PC-3 (cell line): ENCODE data around the gene HOGA1. TPM values are rescaled to one million over a fixed set of nuclear protein-coding genes. Genes with fewer than 3 reads are reported as not detected.

ENCODE experiments used
- ATAC-seq: fragments of 200-7000 bp; cut with Tn5 transposase; 2 replicates; pipeline ENCODE4 v1.9.1; 2020; ENCODE audit warnings: mild to moderate bottlenecking, moderate library complexity
- BruUV-seq: library from RNA; stranded (reverse); fragments of 400-500 nt; replicated peaks from 2 replicates; lab custom pipeline; 2021; lab: Mats Ljungman, UMichigan
- CTCF ChIA-PET: fragments of 300-600 bp; sonication (Branson Sonifier 250); formaldehyde crosslinking; loops from one replicate; lab custom pipeline; 2022; ENCODE audit warnings: antibody characterized with exemption; lab: Charles Lee
- POLR2A ChIA-PET: fragments of 300-600 bp; sonication (Branson Sonifier 250); formaldehyde crosslinking; loops from one replicate; lab custom pipeline; 2022; ENCODE audit warnings: antibody characterized with exemption; ENCODE audit not compliant: unreplicated experiment; lab: Charles Lee
- DNase-seq: peaks from one replicate; pipeline ENCODE4 v3.0.0-alpha.2; 2015
- H2AFZ ChIP-seq: fragments of 300-600 bp; sonication (generic); 2 replicates; pipeline ENCODE4 v1.6.0; 2016; ENCODE audit warnings: antibody characterized with exemption, low read length
- H3F3A ChIP-seq: fragments of 300-600 bp; sonication (generic); one replicate; pipeline ENCODE4 v1.6.0; 2017; ENCODE audit warnings: antibody characterized with exemption, low read length, control low read depth, mild to moderate bottlenecking; ENCODE audit not compliant: unreplicated experiment
- H3K27ac ChIP-seq: fragments of 300-600 bp; sonication (generic); 2 replicates; pipeline ENCODE4 v1.5.1; 2016; ENCODE audit warnings: mild to moderate bottlenecking, low read length
- H3K27me3 ChIP-seq: fragments of 300-600 bp; sonication (generic); 2 replicates; pipeline ENCODE4 v1.6.1; 2016; ENCODE audit warnings: low read length, mixed read lengths
- H3K36me3 ChIP-seq: fragments of 300-600 bp; sonication (generic); 2 replicates; pipeline ENCODE4 v1.6.1; 2016; ENCODE audit warnings: low read depth, mixed run types, low read length, mixed read lengths
- H3K4me1 ChIP-seq: fragments of 300-600 bp; sonication (generic); 2 replicates; pipeline ENCODE4 v1.5.1; 2016; ENCODE audit warnings: low read length; ENCODE audit not compliant: insufficient read depth
- H3K4me2 ChIP-seq: fragments of 300-600 bp; sonication (generic); 2 replicates; pipeline ENCODE4 v1.6.0; 2016; ENCODE audit warnings: low read length
- H3K4me3 ChIP-seq: fragments of 300-600 bp; sonication (generic); 2 replicates; pipeline ENCODE4 v1.5.1; 2016; ENCODE audit warnings: mild to moderate bottlenecking, low read length, mixed read lengths
- H3K79me2 ChIP-seq: fragments of 300-600 bp; sonication (generic); 2 replicates; pipeline ENCODE4 v1.6.1; 2017; ENCODE audit warnings: low read length, mixed read lengths
- H3K9ac ChIP-seq: fragments of 300-600 bp; sonication (generic); 2 replicates; pipeline ENCODE4 v1.6.0; 2016; ENCODE audit warnings: mild to moderate bottlenecking, low read length
- H3K9me2 ChIP-seq: fragments of 300-600 bp; sonication (generic); replicated peaks from 2 replicates; pipeline ENCODE4 v1.6.1; 2016; ENCODE audit warnings: mixed run types, low read length, mixed read lengths
- H3K9me3 ChIP-seq: fragments of 300-600 bp; sonication (generic); 2 replicates; pipeline ENCODE4 v1.6.1; 2016; ENCODE audit warnings: low read length, mixed read lengths
- H4K20me1 ChIP-seq: fragments of 300-600 bp; sonication (generic); 2 replicates; pipeline ENCODE4 v1.6.1; 2016; ENCODE audit warnings: low read length, mixed read lengths
- CTCF ChIP-seq: fragments of 300-600 bp; sonication (generic); conservative IDR thresholded peaks from 2 replicates; pipeline ENCODE4 v1.5.1; 2017; ENCODE audit warnings: antibody characterized with exemption, low read depth, mild to moderate bottlenecking, low read length
- EZH2 ChIP-seq: fragments of 300-600 bp; sonication (generic); IDR thresholded peaks from one replicate; pipeline ENCODE4 v1.6.1; 2017; ENCODE audit warnings: antibody characterized with exemption, mild to moderate bottlenecking, low read length; ENCODE audit not compliant: unreplicated experiment
- EZH2phosphoT487 ChIP-seq: fragments of 300-600 bp; sonication (generic); IDR thresholded peaks from 2 replicates; pipeline ENCODE4 v1.6.1; 2018; ENCODE audit warnings: mild to moderate bottlenecking, antibody characterized with exemption, low read length, borderline replicate concordance
- intact Hi-C: fragments of 100-400 bp; cut with micrococcal nuclease; formaldehyde crosslinking; loops from 2 replicates; pipeline ENCODE4 v1.9.0; 2023
- total RNA-seq: library from RNA; depleted of rRNA; stranded (reverse); fragments of >200 nt; gene quantifications from 2 replicates; pipeline ENCODE4 v1.2.3, GENCODE V29; 2014

HOGA1 gene
- total RNA-seq, 1 experiment from 2014 or later: 0.15 TPM

- DNase-seq: no peak
- Histone ChIP-seq H3K4me3 (no peak overlapping the region), H3K9ac (no peak overlapping the region), H3K9me3 (no peaks in the 10 kb centered on the region), H3K79me2 (no peaks in the 10 kb centered on the region), H4K20me1 (no peaks in the 10 kb centered on the region), H3K4me1 (no peaks in the 10 kb centered on the region), H3F3A (no peaks in the 10 kb centered on the region), H3K36me3 (no peaks in the 10 kb centered on the region), H2AFZ (no peak overlapping the region), H3K27me3 (no peaks in the 10 kb centered on the region), H3K27ac (no peak overlapping the region), H3K9me2 (no peaks in the 10 kb centered on the region), H3K4me2 (no peak overlapping the region)
- intact Hi-C loops: loop anchor here (10.0 kb wide), 1 partner anchor 64 kb away; no protein-coding TSS in a partner anchor
- ChIA-PET CTCF (no interaction called here), POLR2A (no interaction called here)
- TF ChIP-seq CTCF (no peak), EZH2phosphoT487 (no peak), EZH2 (no peak)
- BruUV-seq: no TSS peak
- ATAC-seq: no peak
These were observed 34.5 kb downstream of the HOGA1 start for GRCh38 chr10:97618733-97619132.

GRCh38 chr10:97623277-97623676 lies 39.1 kb downstream of the HOGA1 start:
- DNase-seq (no peak), ATAC-seq (no peak)
- TF ChIP-seq CTCF: no peak
- TF ChIP-seq EZH2: no peak
- no peak for TF ChIP-seq EZH2phosphoT487
- no peaks in the 10 kb centered on the region for H4K20me1 ChIP-seq
- H3F3A ChIP-seq: no peaks in the 10 kb centered on the region
- CTCF ChIA-PET: no interaction called here
- no peaks in the 10 kb centered on the region for H3K36me3 ChIP-seq
- BruUV-seq: no TSS peak
- H3K4me2 ChIP-seq: no peak overlapping the region
- H3K9me3 ChIP-seq: no peaks in the 10 kb centered on the region
- no peaks in the 10 kb centered on the region for H3K79me2 ChIP-seq
- POLR2A ChIA-PET: interaction anchor here (0.7 kb wide), 1 partner anchor 33 kb away, joined by 11 read pairs; no protein-coding TSS in a partner anchor
- no peaks in the 10 kb centered on the region for H3K27me3 ChIP-seq
- intact Hi-C loops: no loop called here
- no peaks in the 10 kb centered on the region for H3K4me1 ChIP-seq
- no peaks in the 10 kb centered on the region for H3K9me2 ChIP-seq
- no peak overlapping the region for H3K9ac ChIP-seq
- H3K27ac ChIP-seq: no peak overlapping the region
- H3K4me3 ChIP-seq: no peak overlapping the region
- H2AFZ ChIP-seq: no peak overlapping the region

- BruUV-seq: no TSS peak
- no peak for ATAC-seq
- intact Hi-C loops: no loop called here
- Histone ChIP-seq H3K9me2 (no peaks in the 10 kb centered on the region), H3K27ac (no peak overlapping the region), H3K27me3 (no peaks in the 10 kb centered on the region), H3K4me2 (no peak overlapping the region), H3K4me1 (peaks cover 3% of the 10 kb centered on the region; the same call in 1 of the 2 replicates), H3K36me3 (no peaks in the 10 kb centered on the region), H3K4me3 (no peak overlapping the region), H3F3A (no peaks in the 10 kb centered on the region), H2AFZ (no peak overlapping the region), H4K20me1 (no peaks in the 10 kb centered on the region), H3K9ac (no peak overlapping the region), H3K79me2 (peaks cover 20% of the 10 kb centered on the region), H3K9me3 (no peaks in the 10 kb centered on the region)
- ChIA-PET POLR2A (no interaction called here), CTCF (no interaction called here)
- DNase-seq: no peak
- TF ChIP-seq EZH2 (no peak), EZH2phosphoT487 (no peak), CTCF (no peak)
These were observed 43.5 kb downstream of the HOGA1 start for GRCh38 chr10:97627731-97628130.
